H9 (cell line): ENCODE results near the gene HOXC13. TPM values are rescaled to one million over a fixed set of nuclear protein-coding genes. Genes with fewer than 3 reads are reported as not detected.

Experiments used
- DNase-seq: peaks from one replicate; pipeline ENCODE4 v3.0.0-alpha.2; 2017
- H2AFZ ChIP-seq: one replicate; pipeline ENCODE4 v1.6.1; 2013; ENCODE audit warnings: mild to moderate bottlenecking, low read length, control low read depth, moderate library complexity
- H2AK5ac ChIP-seq: 2 replicates; pipeline ENCODE4 v1.6.1; 2013; ENCODE audit warnings: low read length, control low read depth, mixed read lengths; ENCODE audit not compliant: insufficient read length
- H2BK120ac ChIP-seq: one replicate; pipeline ENCODE4 v1.6.1; 2013; ENCODE audit warnings: low read depth, mild to moderate bottlenecking, low read length, control low read depth, inconsistent platforms; ENCODE audit not compliant: poor library complexity, severe bottlenecking
- H2BK12ac ChIP-seq: 2 replicates; pipeline ENCODE4 v1.6.1; 2013; ENCODE audit warnings: low read length, control low read depth, mixed read lengths, low read depth; ENCODE audit not compliant: insufficient read length
- H2BK15ac ChIP-seq: 2 replicates; pipeline ENCODE4 v1.6.1; 2013; ENCODE audit warnings: low read depth, low read length, control low read depth
- H2BK20ac ChIP-seq: one replicate; pipeline ENCODE4 v1.6.1; 2013; ENCODE audit warnings: low read depth, mild to moderate bottlenecking, low read length, control low read depth, inconsistent platforms; ENCODE audit not compliant: poor library complexity, severe bottlenecking
- H2BK5ac ChIP-seq: 2 replicates; pipeline ENCODE4 v1.6.1; 2013; ENCODE audit warnings: low read length, control low read depth, mixed read lengths; ENCODE audit not compliant: insufficient read length
- H3K14ac ChIP-seq: 2 replicates; pipeline ENCODE4 v1.6.1; 2013; ENCODE audit warnings: low read length, control low read depth; ENCODE audit not compliant: insufficient read depth
- H3K18ac ChIP-seq: 2 replicates; pipeline ENCODE4 v1.6.1; 2013; ENCODE audit warnings: low read depth, mild to moderate bottlenecking, mixed read lengths, low read length, control low read depth; ENCODE audit not compliant: insufficient read length
- H3K23ac ChIP-seq: 2 replicates; pipeline ENCODE4 v1.6.1; 2013; ENCODE audit warnings: low read length, control low read depth, mixed read lengths, low read depth; ENCODE audit not compliant: insufficient read length
- H3K23me2 ChIP-seq: 2 replicates; pipeline ENCODE4 v1.6.1; 2013; ENCODE audit warnings: low read depth, mild to moderate bottlenecking, mixed read lengths, low read length, control low read depth; ENCODE audit not compliant: insufficient read length, poor library complexity, severe bottlenecking
- H3K27ac ChIP-seq: 2 replicates; pipeline ENCODE4 v1.5.1; 2013; ENCODE audit warnings: low read length, control low read depth, mixed read lengths, low read depth; ENCODE audit not compliant: insufficient read length
- H3K27me3 ChIP-seq: 2 replicates; pipeline ENCODE4 v1.6.1; 2013; ENCODE audit warnings: low read length, control low read depth, inconsistent platforms; ENCODE audit not compliant: insufficient read depth
- H3K4ac ChIP-seq: 2 replicates; pipeline ENCODE4 v1.6.1; 2013; ENCODE audit warnings: low read depth, mild to moderate bottlenecking, control low read depth, inconsistent platforms, low read length, moderate library complexity
- H3K4me1 ChIP-seq: 2 replicates; pipeline ENCODE4 v1.6.1; 2013; ENCODE audit warnings: low read length, control low read depth, inconsistent platforms; ENCODE audit not compliant: insufficient read depth
- H3K4me2 ChIP-seq: 2 replicates; pipeline ENCODE4 v1.6.1; 2013; ENCODE audit warnings: low read length, control low read depth, mixed read lengths; ENCODE audit not compliant: insufficient read length, insufficient read depth
- H3K56ac ChIP-seq: 2 replicates; pipeline ENCODE4 v1.6.1; 2013; ENCODE audit warnings: low read depth, mild to moderate bottlenecking, mixed read lengths, low read length, control low read depth; ENCODE audit not compliant: insufficient read length
- H3K79me1 ChIP-seq: 2 replicates; pipeline ENCODE4 v1.6.1; 2013; ENCODE audit warnings: low read depth, mild to moderate bottlenecking, moderate library complexity, low read length, control low read depth, inconsistent platforms; ENCODE audit not compliant: insufficient read depth, poor library complexity, severe bottlenecking
- H3K79me2 ChIP-seq: 2 replicates; pipeline ENCODE4 v1.6.1; 2013; ENCODE audit warnings: low read length, control low read depth, inconsistent platforms; ENCODE audit not compliant: insufficient read depth
- H3K9ac ChIP-seq: 2 replicates; pipeline ENCODE4 v1.6.1; 2013; ENCODE audit warnings: low read length, control low read depth, mixed read lengths; ENCODE audit not compliant: insufficient read length; ENCODE audit errors: extremely low read depth
- H3K9me3 ChIP-seq: one replicate; pipeline ENCODE4 v1.6.1; 2013; ENCODE audit warnings: low read depth, low read length, inconsistent platforms; ENCODE audit not compliant: control insufficient read depth
- H3T11ph ChIP-seq: one replicate; pipeline ENCODE4 v1.6.1; 2013; ENCODE audit warnings: mild to moderate bottlenecking, low read length, control low read depth, inconsistent platforms
- H4K20me1 ChIP-seq: one replicate; pipeline ENCODE4 v1.6.1; 2013; ENCODE audit not compliant: control insufficient read depth, insufficient read length, insufficient read depth
- H4K5ac ChIP-seq: 2 replicates; pipeline ENCODE4 v1.6.1; 2013; ENCODE audit warnings: low read depth, mild to moderate bottlenecking, mixed read lengths, low read length, control low read depth; ENCODE audit not compliant: insufficient read length
- H4K8ac ChIP-seq: replicated peaks from 2 replicates; pipeline ENCODE4 v1.6.1; 2013; ENCODE audit warnings: low read length, control low read depth, mixed read lengths, low read depth; ENCODE audit not compliant: insufficient read length
- H4K91ac ChIP-seq: 2 replicates; pipeline ENCODE4 v1.6.1; 2013; ENCODE audit warnings: low read depth, mild to moderate bottlenecking, moderate library complexity, mixed read lengths, low read length, control low read depth; ENCODE audit not compliant: insufficient read length
- H3K27ac Mint-ChIP-seq, 3 experiments: 2 replicates in 2 of 3; 3 replicates in 1 of 3; pipeline ENCODE4 v1.8.0; 2020 to 2021; ENCODE audit warnings: mixed read lengths in 3 of 3, mild to moderate bottlenecking in 1 of 3, moderate library complexity in 1 of 3
- H3K27me3 Mint-ChIP-seq: 2 replicates; pipeline ENCODE4 v1.8.0; 2021; ENCODE audit warnings: low read depth, mild to moderate bottlenecking, moderate library complexity, mixed read lengths
- H3K36me3 Mint-ChIP-seq, 3 experiments: 2 replicates in 2 of 3; 3 replicates in 1 of 3; pipeline ENCODE4 v1.8.0; 2020 to 2021; ENCODE audit warnings: low read depth in 3 of 3, mixed read lengths in 3 of 3; ENCODE audit not compliant: insufficient read depth in 1 of 3
- H3K4me1 Mint-ChIP-seq, 2 experiments: 2 replicates each; pipeline ENCODE4 v1.8.0; 2020; ENCODE audit warnings: mixed read lengths in 2 of 2
- H3K4me3 Mint-ChIP-seq, 2 experiments: 2 replicates in 1 of 2; 3 replicates in 1 of 2; pipeline ENCODE4 v1.8.0; 2020 to 2021; ENCODE audit warnings: mild to moderate bottlenecking in 2 of 2, mixed read lengths in 2 of 2, moderate library complexity in 1 of 2
- H3K9me3 Mint-ChIP-seq, 2 experiments: 2 replicates in 1 of 2; 3 replicates in 1 of 2; pipeline ENCODE4 v1.8.0; 2020; ENCODE audit warnings: mild to moderate bottlenecking in 2 of 2, mixed read lengths in 2 of 2, moderate library complexity in 1 of 2
- WGBS: extraction: QIAGEN DNeasy Blood & Tissue Kit; methylation state at CpG from one replicate; pipeline ENCODE4 v1.1.7; 2013; ENCODE audit warnings: missing lambda C conversion rate, low lambda C conversion rate, mixed read lengths; ENCODE audit not compliant: insufficient read length; ENCODE audit errors: extremely low coverage; 5-methylcytosine and 5-hydroxymethylcytosine counted together
- total RNA-seq: library from RNA; stranded (reverse); gene quantifications from 2 replicates; pipeline ENCODE4 v1.2.1, GENCODE V29; 2021
- TF ChIP-seq, protein P1 (sequence below): fragments of 200-600 bp; sonication (generic); conservative IDR thresholded peaks from 3 replicates; pipeline ENCODE4 v1.8.0; 2021; ENCODE audit warnings: antibody characterized with exemption, mild to moderate bottlenecking

HOXC13 gene
- total RNA-seq, 1 experiment from 2014 or later, result not detected

DNA sequence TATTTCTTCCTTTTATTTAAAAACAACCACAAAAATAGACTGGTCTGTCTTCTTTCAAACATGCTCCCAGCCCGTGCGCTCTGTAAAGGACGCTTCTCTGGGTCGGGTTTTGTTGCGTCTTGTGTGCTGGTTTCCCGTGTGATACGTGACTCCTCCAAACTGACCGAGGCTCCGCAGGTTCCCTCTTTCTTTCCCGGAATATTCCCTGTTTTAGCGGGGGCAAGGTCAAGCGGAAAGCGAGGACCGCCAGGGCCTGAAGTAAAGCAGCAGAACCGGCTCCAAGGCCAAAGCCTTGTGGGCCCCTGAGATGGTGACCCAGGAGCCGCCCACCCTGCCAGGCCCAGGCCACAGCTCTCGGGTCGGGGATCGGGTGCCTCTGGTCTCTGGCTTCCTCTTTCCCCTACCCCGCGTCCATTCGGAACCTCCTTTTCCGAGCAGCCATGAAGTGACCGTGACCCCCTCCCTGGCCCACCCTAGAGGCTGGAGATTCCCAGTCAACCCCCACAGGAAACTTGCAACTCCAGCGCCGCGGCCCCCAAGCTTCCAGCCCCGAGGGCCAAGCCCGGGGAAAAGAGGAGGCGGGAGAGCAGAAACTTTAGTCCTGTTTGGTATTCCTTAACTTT, 45.4 kb downstream of the HOXC13 start:
- no peak overlapping the region for H2AFZ ChIP-seq
- no peaks in the 10 kb centered on the region for H3K23me2 ChIP-seq
- no peaks in the 10 kb centered on the region for H3K9me3 ChIP-seq
- no peak overlapping the region for H2BK12ac ChIP-seq
- no peak overlapping the region for H3K23ac ChIP-seq
- TF ChIP-seq, protein P1, sequence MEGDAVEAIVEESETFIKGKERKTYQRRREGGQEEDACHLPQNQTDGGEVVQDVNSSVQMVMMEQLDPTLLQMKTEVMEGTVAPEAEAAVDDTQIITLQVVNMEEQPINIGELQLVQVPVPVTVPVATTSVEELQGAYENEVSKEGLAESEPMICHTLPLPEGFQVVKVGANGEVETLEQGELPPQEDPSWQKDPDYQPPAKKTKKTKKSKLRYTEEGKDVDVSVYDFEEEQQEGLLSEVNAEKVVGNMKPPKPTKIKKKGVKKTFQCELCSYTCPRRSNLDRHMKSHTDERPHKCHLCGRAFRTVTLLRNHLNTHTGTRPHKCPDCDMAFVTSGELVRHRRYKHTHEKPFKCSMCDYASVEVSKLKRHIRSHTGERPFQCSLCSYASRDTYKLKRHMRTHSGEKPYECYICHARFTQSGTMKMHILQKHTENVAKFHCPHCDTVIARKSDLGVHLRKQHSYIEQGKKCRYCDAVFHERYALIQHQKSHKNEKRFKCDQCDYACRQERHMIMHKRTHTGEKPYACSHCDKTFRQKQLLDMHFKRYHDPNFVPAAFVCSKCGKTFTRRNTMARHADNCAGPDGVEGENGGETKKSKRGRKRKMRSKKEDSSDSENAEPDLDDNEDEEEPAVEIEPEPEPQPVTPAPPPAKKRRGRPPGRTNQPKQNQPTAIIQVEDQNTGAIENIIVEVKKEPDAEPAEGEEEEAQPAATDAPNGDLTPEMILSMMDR, result no peak
- H3K4me2 ChIP-seq, result no peak overlapping the region
- H3K4me3 Mint-ChIP-seq, result no peak overlapping the region
- no peaks in the 10 kb centered on the region for H3K79me2 ChIP-seq
- no peak overlapping the region for H3K18ac ChIP-seq
- H4K20me1 ChIP-seq, result no peaks in the 10 kb centered on the region
- H4K8ac ChIP-seq, result no peak overlapping the region
- no peak overlapping the region for H4K5ac ChIP-seq
- peaks cover 94% of the 10 kb centered on the region for H3K27me3 ChIP-seq
- H3K9me3 Mint-ChIP-seq, result peaks cover 6 to 14% of the 10 kb centered on the region in 2 experiments; a peak in 4 of 5 replicates
- H3K4me1 Mint-ChIP-seq, result peaks cover 3 to 8% of the 10 kb centered on the region in 2 experiments; a peak in 2 of 4 replicates
- no peak overlapping the region for H3K27ac Mint-ChIP-seq
- WGBS, result no CpG with 5 or more reads among the region's 30 CpGs
- H2BK15ac ChIP-seq, result no peak overlapping the region
- no peaks in the 10 kb centered on the region for H3K4me1 ChIP-seq
- H2AK5ac ChIP-seq, result no peak overlapping the region
- H2BK20ac ChIP-seq, result no peak overlapping the region
- no peak overlapping the region for H4K91ac ChIP-seq
- DNase-seq, result no peak
- H3K27ac ChIP-seq, result no peak overlapping the region
- no peak overlapping the region for H2BK5ac ChIP-seq
- no peak overlapping the region for H3K14ac ChIP-seq
- no peak overlapping the region for H2BK120ac ChIP-seq
- no peak overlapping the region for H3K9ac ChIP-seq
- no peak overlapping the region for H3K56ac ChIP-seq
- H3K4ac ChIP-seq, result no peak overlapping the region
- H3K79me1 ChIP-seq, result no peaks in the 10 kb centered on the region
- no peaks in the 10 kb centered on the region; a peak in 2 of 7 replicates for H3K36me3 Mint-ChIP-seq
- H3T11ph ChIP-seq, result no peak overlapping the region
- peaks cover 100% of the 10 kb centered on the region for H3K27me3 Mint-ChIP-seq
